PC-9 (cell line): ENCODE data around the gene DEXI. TPM values are rescaled to one million over a fixed set of nuclear protein-coding genes. Genes with fewer than 3 reads are reported as not detected.

Experiments used
- BruUV-seq: library from RNA; stranded (reverse); fragments of 400-500 nt; replicated peaks from 2 replicates; lab custom pipeline; 2021; lab: Mats Ljungman, UMichigan
- CTCF ChIA-PET: fragments of 300-600 bp; sonication (Branson Sonifier 250); formaldehyde crosslinking; loops from one replicate; lab custom pipeline; 2022; ENCODE audit warnings: antibody characterized with exemption; lab: Charles Lee
- POLR2A ChIA-PET: fragments of 300-600 bp; sonication (Branson Sonifier 250); formaldehyde crosslinking; loops from one replicate; lab custom pipeline; 2022; ENCODE audit warnings: antibody characterized with exemption; ENCODE audit not compliant: unreplicated experiment; lab: Charles Lee
- DNase-seq, 2 experiments: peaks; one replicate each; pipeline versions ENCODE4 v3.0.0 to v3.0.0-alpha.2; 2015 to 2022; ENCODE audit warnings: mixed read lengths in 1 of 2
- H2AFZ ChIP-seq: fragments of 200-600 bp; sonication (generic); 2 replicates; pipeline ENCODE4 v1.8.1; 2017; ENCODE audit warnings: antibody characterized with exemption
- H3F3A ChIP-seq: fragments of 200-600 bp; sonication (generic); 2 replicates; pipeline ENCODE4 v1.8.1; 2017; ENCODE audit warnings: antibody characterized with exemption, mild to moderate bottlenecking, low read depth; ENCODE audit not compliant: insufficient read depth
- H3K27ac ChIP-seq: fragments of 200-600 bp; sonication (generic); 2 replicates; pipeline ENCODE4 v1.6.1; 2016; ENCODE audit warnings: mixed run types
- H3K27me3 ChIP-seq: fragments of 200-600 bp; sonication (generic); 2 replicates; pipeline ENCODE4 v1.6.1; 2016; ENCODE audit warnings: low read depth, mixed run types; ENCODE audit not compliant: insufficient read depth
- H3K36me3 ChIP-seq: fragments of 200-600 bp; sonication (generic); 2 replicates; pipeline ENCODE4 v1.6.1; 2016; ENCODE audit warnings: low read depth, mixed run types
- H3K4me1 ChIP-seq: fragments of 200-600 bp; sonication (generic); replicated peaks from 2 replicates; pipeline ENCODE4 v1.6.1; 2016; ENCODE audit warnings: mixed run types; ENCODE audit not compliant: insufficient read depth
- H3K4me2 ChIP-seq: fragments of 200-600 bp; sonication (generic); 2 replicates; pipeline ENCODE4 v1.6.1; 2017; ENCODE audit warnings: mixed run types
- H3K4me3 ChIP-seq: fragments of 200-600 bp; sonication (generic); 2 replicates; pipeline ENCODE4 v1.6.1; 2016; ENCODE audit warnings: mixed run types
- H3K79me2 ChIP-seq: fragments of 200-600 bp; sonication (generic); 2 replicates; pipeline ENCODE4 v1.6.1; 2017; ENCODE audit warnings: low read depth, mixed run types
- H3K9me2 ChIP-seq: fragments of 200-600 bp; sonication (generic); 2 replicates; pipeline ENCODE4 v1.8.1; 2017; ENCODE audit warnings: mild to moderate bottlenecking; ENCODE audit not compliant: insufficient read depth
- H3K9me3 ChIP-seq: fragments of 200-600 bp; sonication (generic); 2 replicates; pipeline ENCODE4 v1.8.1; 2016; ENCODE audit warnings: low read depth; ENCODE audit not compliant: insufficient read depth
- H4K20me1 ChIP-seq: fragments of 200-600 bp; sonication (generic); 2 replicates; pipeline ENCODE4 v1.8.1; 2017; ENCODE audit not compliant: insufficient read depth
- CTCF ChIP-seq: fragments of 200-600 bp; sonication (generic); conservative IDR thresholded peaks from 2 replicates; pipeline ENCODE4 v1.6.1; 2017; ENCODE audit warnings: mixed run types, antibody characterized with exemption, mild to moderate bottlenecking, moderate library complexity
- EZH2 ChIP-seq: fragments of 200-600 bp; sonication (generic); IDR thresholded peaks from 2 replicates; pipeline ENCODE4 v1.8.0; 2017; ENCODE audit warnings: antibody characterized with exemption, low read depth
- intact Hi-C: fragments of 100-400 bp; cut with micrococcal nuclease; formaldehyde crosslinking; loops from one replicate; pipeline ENCODE4 v1.10.0; 2022; ENCODE audit not compliant: unreplicated experiment
- total RNA-seq: library from RNA; stranded (reverse); gene quantifications from 2 replicates; pipeline ENCODE4 v1.2.3, GENCODE V29; 2021

The DEXI gene
- total RNA-seq, 1 experiment from 2014 or later = 33.1 TPM

GRCh38 chr16:10902999-10903398 is 39.3 kb downstream of the DEXI start:
- no peaks in the 10 kb centered on the region for H3K9me3 ChIP-seq
- H3K4me3 ChIP-seq = no peak overlapping the region
- no peaks in the 10 kb centered on the region for H3K79me2 ChIP-seq
- CTCF ChIA-PET = no interaction called here
- H3K4me1 ChIP-seq = no peaks in the 10 kb centered on the region
- no peak overlapping the region for H2AFZ ChIP-seq
- peaks cover 12% of the 10 kb centered on the region; the same call in 1 of the 2 replicates for H3K27me3 ChIP-seq
- no peaks in the 10 kb centered on the region for H3F3A ChIP-seq
- no peaks in the 10 kb centered on the region for H3K9me2 ChIP-seq
- H4K20me1 ChIP-seq = no peaks in the 10 kb centered on the region
- H3K27ac ChIP-seq = no peak overlapping the region
- no peak for DNase-seq
- intact Hi-C loops = no loop called here
- POLR2A ChIA-PET = no interaction called here
- no peak overlapping the region for H3K4me2 ChIP-seq
- no peaks in the 10 kb centered on the region for H3K36me3 ChIP-seq
- no peak for TF ChIP-seq CTCF
- no peak for TF ChIP-seq EZH2
- BruUV-seq = no TSS peak

DNA sequence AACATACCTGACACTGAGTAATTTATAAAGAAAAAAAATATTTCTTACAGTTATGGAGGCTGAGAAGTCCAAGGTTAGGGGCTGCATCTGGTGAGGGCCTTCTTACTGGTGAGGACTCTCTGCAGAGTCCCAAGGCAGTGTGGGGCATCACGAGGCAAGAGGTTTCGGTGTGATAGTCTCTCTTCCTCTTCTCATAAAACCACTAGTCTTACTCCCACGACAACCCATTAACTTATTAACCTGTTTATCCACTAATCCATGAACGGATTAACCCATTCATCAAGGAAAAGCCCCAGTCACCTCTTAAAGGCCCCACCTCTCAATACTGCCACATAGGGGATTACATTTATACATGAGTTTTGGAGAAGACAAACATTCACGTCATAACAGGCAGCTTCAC is 45.1 kb downstream of the DEXI start:
- Histone ChIP-seq H3K9me3 (no peaks in the 10 kb centered on the region), H2AFZ (no peak overlapping the region), H3K4me2 (no peak overlapping the region), H3K4me1 (no peaks in the 10 kb centered on the region), H3K4me3 (no peak overlapping the region), H3K27ac (no peak overlapping the region), H3K9me2 (no peaks in the 10 kb centered on the region), H4K20me1 (no peaks in the 10 kb centered on the region), H3F3A (no peaks in the 10 kb centered on the region), H3K79me2 (no peaks in the 10 kb centered on the region), H3K27me3 (peaks cover 15% of the 10 kb centered on the region), H3K36me3 (no peaks in the 10 kb centered on the region)
- no peak for DNase-seq
- intact Hi-C loops = no loop called here
- BruUV-seq = no TSS peak
- TF ChIP-seq CTCF (no peak), EZH2 (no peak)
- CTCF ChIA-PET = no interaction called here
- POLR2A ChIA-PET = no interaction called here

- POLR2A ChIA-PET = no interaction called here
- no peaks in the 10 kb centered on the region for H3K4me1 ChIP-seq
- H3K79me2 ChIP-seq = no peaks in the 10 kb centered on the region
- CTCF ChIA-PET = no interaction called here
- no peaks in the 10 kb centered on the region for H3K36me3 ChIP-seq
- no peaks in the 10 kb centered on the region for H3F3A ChIP-seq
- no peaks in the 10 kb centered on the region for H3K9me2 ChIP-seq
- DNase-seq = no peak
- no peak overlapping the region for H3K27ac ChIP-seq
- no peaks in the 10 kb centered on the region for H4K20me1 ChIP-seq
- H2AFZ ChIP-seq = no peak overlapping the region
- no peak overlapping the region for H3K4me3 ChIP-seq
- no peak overlapping the region for H3K4me2 ChIP-seq
- TF ChIP-seq EZH2 (no peak), CTCF (no peak)
- intact Hi-C loops = no loop called here
- BruUV-seq = no TSS peak
- H3K9me3 ChIP-seq = no peaks in the 10 kb centered on the region
- H3K27me3 ChIP-seq = peaks cover 18% of the 10 kb centered on the region
Measured at GRCh38 chr16:10896723-10897122, 45.5 kb downstream of the DEXI start.
